CD4-positive, alpha-beta T cell (primary cell): ENCODE measurements around the gene ATP2B2. TPM values are rescaled to one million over a fixed set of nuclear protein-coding genes. Genes with fewer than 3 reads are reported as not detected.

Source experiments
- ATAC-seq: fragments of 200-7000 bp; cut with Tn5 transposase; one replicate; pipeline ENCODE4 v1.10.0; 2022; ENCODE audit warnings: mild to moderate bottlenecking; ENCODE audit not compliant: poor library complexity
- CTCF ChIA-PET: fragments of 350-600 bp; sonication (Branson Sonifier 250); formaldehyde crosslinking; loops from one replicate; lab custom pipeline; 2021; ENCODE audit warnings: antibody characterized with exemption, inconsistent platforms; lab: Charles Lee
- POLR2A ChIA-PET: fragments of 350-600 bp; sonication (Branson Sonifier 250); formaldehyde crosslinking; loops from one replicate; lab custom pipeline; 2021; ENCODE audit warnings: antibody characterized with exemption, inconsistent platforms; lab: Charles Lee
- DNase-seq, 14 experiments: peaks; one replicate each; pipeline ENCODE4 v3.0.0-alpha.2; 2013 to 2020; ENCODE audit warnings: mixed read lengths in 2 of 14
- H3K27ac ChIP-seq, 2 donors: one replicate each; pipeline versions ENCODE4 v1.5.1 to v1.7.0; 2013; ENCODE audit warnings: low read length in 2 of 2, low read depth in 1 of 2, mild to moderate bottlenecking in 1 of 2
- H3K27me3 ChIP-seq, 2 experiments: 1 replicate in 1 of 2; 2 replicates in 1 of 2; pipeline versions ENCODE4 v1.6.1 to v1.7.0; 2013; ENCODE audit warnings: low read length in 2 of 2, control low read depth in 1 of 2, mild to moderate bottlenecking in 1 of 2, moderate library complexity in 1 of 2; ENCODE audit not compliant: insufficient read depth in 2 of 2, control insufficient read depth in 1 of 2
- H3K36me3 ChIP-seq: one replicate; pipeline ENCODE4 v1.6.1; 2013; ENCODE audit warnings: low read length, control low read depth; ENCODE audit not compliant: insufficient read depth
- H3K4me1 ChIP-seq: one replicate; pipeline ENCODE4 v1.6.1; 2013; ENCODE audit warnings: low read length, control low read depth; ENCODE audit not compliant: insufficient read depth
- H3K4me3 ChIP-seq: one replicate; pipeline ENCODE4 v1.5.1; 2013; ENCODE audit warnings: mild to moderate bottlenecking, low read length, moderate library complexity
- H3K9me3 ChIP-seq, 2 experiments: 1 replicate in 1 of 2; 2 replicates in 1 of 2; pipeline versions ENCODE4 v1.6.1 to v1.7.0; 2013; ENCODE audit warnings: low read length in 2 of 2, mild to moderate bottlenecking in 2 of 2, control low read depth in 1 of 2, moderate library complexity in 1 of 2; ENCODE audit not compliant: control insufficient read depth in 1 of 2, insufficient read depth in 1 of 2
- H3K27ac Mint-ChIP-seq: one replicate; pipeline ENCODE4 v1.8.0; 2020; ENCODE audit warnings: mixed read lengths
- H3K27me3 Mint-ChIP-seq: one replicate; pipeline ENCODE4 v1.8.0; 2021; ENCODE audit warnings: mixed read lengths
- H3K36me3 Mint-ChIP-seq: one replicate; pipeline ENCODE4 v1.8.0; 2021; ENCODE audit warnings: low read depth, mixed read lengths
- H3K4me1 Mint-ChIP-seq: one replicate; pipeline ENCODE4 v1.8.0; 2021; ENCODE audit warnings: low read depth, mixed read lengths
- H3K4me3 Mint-ChIP-seq: one replicate; pipeline ENCODE4 v1.8.0; 2020; ENCODE audit warnings: mild to moderate bottlenecking, mixed read lengths
- H3K9me3 Mint-ChIP-seq: one replicate; pipeline ENCODE4 v1.8.0; 2020; ENCODE audit warnings: mixed read lengths
- intact Hi-C, 2 experiments: fragments of 100-400 bp; cut with DNase I in 1 of 2; cut with micrococcal nuclease in 1 of 2; formaldehyde crosslinking; loops; one replicate each; pipeline versions ENCODE4 v1.15.1 to v1.9.0; 2023 to 2025; cut with DNase I, micrococcal nuclease
- total RNA-seq, 174 experiments: library from RNA in 2 of 174; stranded (reverse) in 2 of 174; gene quantifications; one replicate each; pipeline ENCODE4 v1.2.3 and lab custom pipeline; 2021 to 2026
- TF ChIP-seq, protein P1 (sequence below): fragments of 200-600 bp; IDR thresholded peaks from one replicate; pipeline ENCODE4 v1.8.0; 2022; ENCODE audit warnings: antibody characterized with exemption, mild to moderate bottlenecking

ATP2B2 gene
- total RNA-seq, 2 experiments from 2014 or later: not detected

DNA sequence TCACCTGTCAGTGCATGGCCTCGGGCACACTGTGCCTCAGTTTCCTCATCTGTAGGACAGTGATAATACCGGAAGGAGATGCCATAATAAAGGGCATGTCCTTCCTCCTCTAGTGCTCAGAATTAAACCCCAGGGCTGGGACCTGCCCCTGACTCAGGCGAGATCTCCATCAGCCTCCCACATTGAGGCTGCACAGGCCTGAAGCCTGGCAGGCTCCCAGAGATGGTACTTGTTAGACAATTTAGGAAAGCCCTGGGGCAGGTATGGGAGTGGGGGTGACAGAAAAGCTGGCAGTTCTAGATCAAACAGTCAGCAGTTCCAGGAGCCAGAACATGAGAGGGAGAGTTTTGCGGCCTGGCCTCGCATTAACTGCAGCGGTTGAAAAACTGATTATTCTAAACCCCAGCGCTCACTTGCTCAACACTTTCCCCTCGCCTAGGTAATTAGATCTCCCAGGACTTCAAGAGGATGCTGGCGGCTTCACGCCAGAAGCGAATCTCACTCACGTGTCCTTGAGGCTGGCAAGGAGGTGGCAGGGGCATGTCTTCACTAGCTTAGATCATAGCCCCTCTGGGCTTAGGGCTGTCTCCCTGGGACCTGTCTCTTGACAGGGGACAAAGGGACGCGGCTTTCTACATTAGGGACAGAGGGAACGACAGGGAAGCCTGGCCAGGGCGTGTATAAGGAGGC is 73.1 kb downstream of the ATP2B2 start:
- no peak for DNase-seq
- no peak overlapping the region for H3K27ac Mint-ChIP-seq
- H3K9me3 Mint-ChIP-seq: no peaks in the 10 kb centered on the region
- peaks cover 16% of the 10 kb centered on the region for H3K4me1 ChIP-seq
- TF ChIP-seq, protein P1, sequence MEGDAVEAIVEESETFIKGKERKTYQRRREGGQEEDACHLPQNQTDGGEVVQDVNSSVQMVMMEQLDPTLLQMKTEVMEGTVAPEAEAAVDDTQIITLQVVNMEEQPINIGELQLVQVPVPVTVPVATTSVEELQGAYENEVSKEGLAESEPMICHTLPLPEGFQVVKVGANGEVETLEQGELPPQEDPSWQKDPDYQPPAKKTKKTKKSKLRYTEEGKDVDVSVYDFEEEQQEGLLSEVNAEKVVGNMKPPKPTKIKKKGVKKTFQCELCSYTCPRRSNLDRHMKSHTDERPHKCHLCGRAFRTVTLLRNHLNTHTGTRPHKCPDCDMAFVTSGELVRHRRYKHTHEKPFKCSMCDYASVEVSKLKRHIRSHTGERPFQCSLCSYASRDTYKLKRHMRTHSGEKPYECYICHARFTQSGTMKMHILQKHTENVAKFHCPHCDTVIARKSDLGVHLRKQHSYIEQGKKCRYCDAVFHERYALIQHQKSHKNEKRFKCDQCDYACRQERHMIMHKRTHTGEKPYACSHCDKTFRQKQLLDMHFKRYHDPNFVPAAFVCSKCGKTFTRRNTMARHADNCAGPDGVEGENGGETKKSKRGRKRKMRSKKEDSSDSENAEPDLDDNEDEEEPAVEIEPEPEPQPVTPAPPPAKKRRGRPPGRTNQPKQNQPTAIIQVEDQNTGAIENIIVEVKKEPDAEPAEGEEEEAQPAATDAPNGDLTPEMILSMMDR: no peak
- H3K4me1 Mint-ChIP-seq: peaks cover 18% of the 10 kb centered on the region
- no peaks in the 10 kb centered on the region for H3K27me3 Mint-ChIP-seq
- H3K36me3 ChIP-seq: no peaks in the 10 kb centered on the region
- ChIA-PET POLR2A (interaction anchor here (0.6 kb wide), 1 partner anchor 34 kb away, joined by 3 read pairs; no protein-coding TSS in a partner anchor), CTCF (no interaction called here)
- intact Hi-C loops: no loop called here
- no peak overlapping the region for H3K4me3 Mint-ChIP-seq
- ATAC-seq: no peak
- no peaks in the 10 kb centered on the region for H3K36me3 Mint-ChIP-seq
- H3K9me3 ChIP-seq: no peaks in the 10 kb centered on the region
- H3K27me3 ChIP-seq: no peaks in the 10 kb centered on the region
- no peak overlapping the region for H3K27ac ChIP-seq
- no peak overlapping the region for H3K4me3 ChIP-seq

DNA sequence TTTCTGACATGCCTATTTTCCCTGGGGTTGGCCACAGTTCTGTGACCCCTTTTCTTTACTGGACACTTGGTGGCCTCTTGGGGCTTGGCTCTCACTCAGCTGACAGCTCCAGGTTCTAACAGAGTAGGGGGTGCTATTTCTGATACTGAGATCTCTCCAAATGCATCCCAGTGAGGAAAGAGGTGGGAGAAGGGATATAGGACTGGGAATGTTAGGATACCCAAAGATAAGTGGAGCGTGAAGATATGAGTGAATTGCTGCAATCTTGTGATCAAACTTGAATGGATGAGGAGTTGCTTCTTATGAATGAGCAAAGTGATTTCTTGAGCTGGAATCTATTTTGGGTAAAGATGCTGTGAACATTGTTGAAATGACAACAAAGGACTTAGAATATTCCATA is 74.6 kb downstream of the ATP2B2 start:
- no peaks in the 10 kb centered on the region for H3K9me3 Mint-ChIP-seq
- DNase-seq (no peak), ATAC-seq (no peak)
- no peaks in the 10 kb centered on the region for H3K36me3 ChIP-seq
- H3K9me3 ChIP-seq: no peaks in the 10 kb centered on the region
- no peaks in the 10 kb centered on the region for H3K27me3 Mint-ChIP-seq
- POLR2A ChIA-PET: no interaction called here
- no peak overlapping the region for H3K27ac Mint-ChIP-seq
- intact Hi-C loops: no loop called here
- H3K36me3 Mint-ChIP-seq: no peaks in the 10 kb centered on the region
- peaks cover 1% of the 10 kb centered on the region for H3K4me1 ChIP-seq
- H3K4me1 Mint-ChIP-seq: peaks cover 6% of the 10 kb centered on the region
- TF ChIP-seq, protein P1: no peak
- H3K27ac ChIP-seq: no peak overlapping the region
- CTCF ChIA-PET: no interaction called here
- H3K4me3 ChIP-seq: no peak overlapping the region
- H3K4me3 Mint-ChIP-seq: no peak overlapping the region
- no peaks in the 10 kb centered on the region for H3K27me3 ChIP-seq

DNA sequence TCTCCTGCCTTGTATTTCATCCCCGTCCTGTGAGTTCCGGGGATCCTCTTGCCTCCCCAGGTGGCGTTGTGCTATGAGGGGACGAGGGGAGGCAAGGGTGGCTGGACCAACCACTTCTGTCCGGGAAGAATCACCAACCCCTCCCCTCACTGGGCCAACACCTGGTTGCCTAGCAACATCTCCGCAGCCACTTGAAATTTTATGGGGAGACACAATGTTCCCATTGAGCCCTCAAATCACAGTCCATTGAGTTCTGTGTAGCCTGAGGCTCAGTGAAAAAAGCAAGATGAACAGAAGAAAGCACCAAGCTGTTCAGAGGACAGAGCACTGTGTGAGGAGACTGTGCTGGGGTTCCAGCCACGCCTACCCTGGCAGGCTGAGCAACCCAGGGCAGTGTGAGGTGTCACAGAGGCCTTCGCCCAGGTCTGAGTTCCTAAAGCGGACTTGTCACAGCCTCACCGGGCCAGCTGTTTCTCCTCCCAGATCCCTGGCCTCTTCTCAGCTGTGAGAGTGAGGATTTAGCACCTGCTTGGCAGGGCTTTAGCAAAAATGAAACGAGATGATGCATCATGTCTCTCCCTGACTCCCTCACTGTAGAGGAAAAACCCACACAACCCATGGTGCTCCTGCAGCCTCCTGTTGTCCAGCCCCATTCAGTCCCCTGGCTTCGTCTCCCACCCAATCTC is 76.8 kb downstream of the ATP2B2 start:
- CTCF ChIA-PET: no interaction called here
- Histone ChIP-seq H3K4me3 (no peak overlapping the region), H3K36me3 (no peaks in the 10 kb centered on the region), H3K27me3 (no peaks in the 10 kb centered on the region), H3K27ac (no peak overlapping the region), H3K4me1 (no peaks in the 10 kb centered on the region), H3K9me3 (no peaks in the 10 kb centered on the region)
- Mint-ChIP-seq H3K4me3 (no peak overlapping the region), H3K27me3 (no peaks in the 10 kb centered on the region), H3K27ac (no peak overlapping the region), H3K9me3 (no peaks in the 10 kb centered on the region), H3K36me3 (no peaks in the 10 kb centered on the region), H3K4me1 (no peaks in the 10 kb centered on the region)
- POLR2A ChIA-PET: no interaction called here
- ATAC-seq (no peak), DNase-seq (no peak)
- intact Hi-C loops: no loop called here
- TF ChIP-seq, protein P1: no peak
